K562 (cell line): ENCODE results near the gene ADAMTS1. TPM values are rescaled to one million over a fixed set of nuclear protein-coding genes. Genes with fewer than 3 reads are reported as not detected.

Experiments
- ATAC-seq: fragments of 200-7000 bp; cut with Tn5 transposase; 3 replicates; pipeline ENCODE4 v1.9.1; 2020; ENCODE audit warnings: moderate library complexity
- BruUV-seq: library from RNA; stranded (reverse); fragments of 400-500 nt; replicated peaks from 2 replicates; lab custom pipeline; 2021; lab: Mats Ljungman, UMichigan
- CTCF ChIA-PET: fragments of 300-600 bp; formaldehyde crosslinking; extraction: SDS; loops from one replicate; lab custom pipeline; 2021; ENCODE audit warnings: low intra/inter-chr PET ratio; lab: Yijun Ruan, JAX
- POLR2A ChIA-PET: fragments of 300-600, 350-650 bp; sonication (Branson Sonifier 250); formaldehyde crosslinking; extraction: SDS; loops from one replicate; lab custom pipeline; 2021; ENCODE audit warnings: antibody characterized with exemption, inconsistent platforms; lab: Yijun Ruan, JAX
- DNase-seq, 4 experiments: peaks; one replicate each; pipeline versions ENCODE4 v3.0.0 to v3.0.0-alpha.2; 2011 to 2018; ENCODE audit warnings: low spot score in 3 of 4, mixed read lengths in 3 of 4; ENCODE audit errors: extremely low read depth in 1 of 4
- FAIRE-seq: peaks from 2 replicates; lab custom pipeline; 2011; peaks lifted over from hg19 to GRCh38; lab: Jason Lieb, UNC
- H2AFZ ChIP-seq: 2 replicates; pipeline ENCODE4 v1.6.0; 2011; ENCODE audit warnings: low read depth, low read length, control low read depth, inconsistent platforms
- H3K27ac ChIP-seq: fragments of 200-600 bp; 3 replicates; pipeline ENCODE4 v1.8.0; 2011; ENCODE audit warnings: low read depth, mild to moderate bottlenecking, control low read depth, inconsistent platforms, low read length, moderate library complexity, mixed read lengths; ENCODE audit errors: extremely low read depth
- H3K27me3 ChIP-seq, 2 experiments: fragments of 300-600 bp in 1 of 2; 2 replicates in 1 of 2; 3 replicates in 1 of 2; pipeline versions ENCODE4 v1.6.0 to v1.8.0; 2011; ENCODE audit warnings: inconsistent platforms in 2 of 2, low read length in 2 of 2, mild to moderate bottlenecking in 1 of 2, mixed read lengths in 1 of 2, moderate library complexity in 1 of 2; ENCODE audit not compliant: control insufficient read depth in 2 of 2, insufficient read depth in 2 of 2
- H3K36me3 ChIP-seq: fragments of 300-600 bp; 3 replicates; pipeline ENCODE4 v1.8.0; 2011; ENCODE audit warnings: mild to moderate bottlenecking, low read length, inconsistent platforms; ENCODE audit not compliant: control insufficient read depth, insufficient read depth
- H3K4me1 ChIP-seq, 2 experiments: fragments of 200-600 bp in 1 of 2; replicated peaks in 1 of 2; 2 replicates in 1 of 2; 3 replicates in 1 of 2; pipeline versions ENCODE4 v1.5.1 to v1.8.0; 2011; ENCODE audit warnings: inconsistent platforms in 2 of 2, low read length in 2 of 2, mild to moderate bottlenecking in 1 of 2, mixed read lengths in 1 of 2, moderate library complexity in 1 of 2; ENCODE audit not compliant: control insufficient read depth in 2 of 2, insufficient read depth in 2 of 2
- H3K4me2 ChIP-seq: 2 replicates; pipeline ENCODE4 v1.6.1; 2011; ENCODE audit warnings: low read length, control low read depth, inconsistent platforms, mixed read lengths; ENCODE audit not compliant: insufficient read depth
- H3K4me3 ChIP-seq: fragments of 200-600 bp; sonication (generic), shearing (Covaris generic); 2 replicates; pipeline ENCODE4 v1.5.1; 2016; ENCODE audit warnings: control low read depth, inconsistent platforms
- H3K79me2 ChIP-seq: fragments of 200-600 bp; 3 replicates; pipeline ENCODE4 v1.8.0; 2011; ENCODE audit warnings: low read length, inconsistent platforms; ENCODE audit not compliant: control insufficient read depth, insufficient read depth
- H3K9ac ChIP-seq, 2 experiments: 2 replicates each; pipeline versions ENCODE4 v1.6.0 to v1.6.1; 2011; ENCODE audit warnings: low read depth in 2 of 2, low read length in 2 of 2, control low read depth in 1 of 2, inconsistent platforms in 1 of 2, mild to moderate bottlenecking in 1 of 2, mixed read lengths in 1 of 2; ENCODE audit not compliant: insufficient read depth in 1 of 2
- H3K9me1 ChIP-seq: one replicate; pipeline ENCODE4 v1.6.0; 2011; ENCODE audit warnings: inconsistent platforms, mild to moderate bottlenecking, low read length, moderate library complexity; ENCODE audit not compliant: control insufficient read depth, insufficient read depth
- H3K9me3 ChIP-seq: replicated peaks from 2 replicates; pipeline ENCODE4 v1.5.1; 2011; ENCODE audit warnings: low read depth, low read length, inconsistent platforms; ENCODE audit not compliant: control insufficient read depth, insufficient read depth
- H4K20me1 ChIP-seq: replicated peaks from 2 replicates; pipeline ENCODE4 v1.6.1; 2011; ENCODE audit warnings: low read length, inconsistent platforms, mixed read lengths; ENCODE audit not compliant: control insufficient read depth, insufficient read depth
- CREB1 ChIP-seq, 2 experiments: sonication (generic) in 1 of 2; formaldehyde crosslinking in 1 of 2; IDR thresholded peaks; 2 replicates each; pipeline versions ENCODE4 v1.6.1 to v1.8.0; 2012 to 2022; ENCODE audit warnings: inconsistent platforms in 1 of 2, mild to moderate bottlenecking in 1 of 2, missing genetic modification reagents in 1 of 2, moderate library complexity in 1 of 2
- CREBBP ChIP-seq: IDR thresholded peaks from one replicate; pipeline ENCODE4 v1.6.1; 2012; ENCODE audit warnings: low read depth, mild to moderate bottlenecking, control low read depth, inconsistent platforms, low read length
- DACH1 ChIP-seq: fragments of 450-650 bp; IDR thresholded peaks from 2 replicates; pipeline ENCODE4 v1.6.1; 2018; ENCODE audit not compliant: partially characterized antibody
- KAT2B ChIP-seq: IDR thresholded peaks from one replicate; pipeline ENCODE4 v1.6.1; 2012; ENCODE audit warnings: low read depth, mild to moderate bottlenecking, control low read depth, inconsistent platforms, low read length, moderate library complexity
- MED1 ChIP-seq: sonication (generic); formaldehyde crosslinking; IDR thresholded peaks from 2 replicates; pipeline ENCODE4 v1.8.1; 2023; ENCODE audit warnings: missing genetic modification reagents, borderline replicate concordance
- MYNN ChIP-seq, 2 experiments: sonication (generic); formaldehyde crosslinking in 1 of 2; IDR thresholded peaks; 2 replicates each; pipeline versions ENCODE4 v1.5.0 to v1.6.1; 2016 to 2020; ENCODE audit warnings: antibody characterized with exemption in 1 of 2, missing genetic modification reagents in 1 of 2
- RBM14 ChIP-seq: fragments of 200-400 bp; formaldehyde crosslinking; IDR thresholded peaks from 2 replicates; pipeline ENCODE4 v1.6.1; 2018; ENCODE audit warnings: low read depth, mild to moderate bottlenecking, low read length, moderate library complexity, borderline replicate concordance; ENCODE audit not compliant: insufficient read depth
- WGBS: fragments of 100-300 bp; shearing (Covaris generic); methylation state at CpG from one replicate; pipeline ENCODE4 v1.1.6; 2016; ENCODE audit warnings: low coverage, mixed read lengths; ENCODE audit not compliant: insufficient coverage; ENCODE audit errors: missing lambda C conversion rate; 5-methylcytosine and 5-hydroxymethylcytosine counted together
- in situ Hi-C: fragments of 300-500 bp; cut with MboI; formaldehyde crosslinking; loops from 4 replicates; pipeline ENCODE4 v1.15.0; 2018; ENCODE audit warnings: inconsistent platforms, mixed read lengths
- intact Hi-C: fragments of 100-400 bp; cut with micrococcal nuclease; formaldehyde crosslinking; loops from 2 replicates; pipeline ENCODE4 v1.14.2; 2022
- polyA plus RNA-seq, 8 experiments: library from polyadenylated mRNA; depleted of rRNA in 4 of 8; stranded (reverse) in 5 of 8; unstranded in 3 of 8; fragments of >200 nt; fragmentation: Nextera tagmentation in 2 of 8; fragmentation: Illumina TruSeq in 1 of 8; extraction: Ambion mirVana in 2 of 8; extraction: Trizol in 1 of 8; gene quantifications; 2 replicates each; pipeline versions ENCODE4 v1.2.1 to v1.2.3, GENCODE V29; 2011 to 2014; ENCODE audit warnings: inconsistent platforms in 1 of 8, missing spikeins in 1 of 8
- total RNA-seq, 7 experiments: library from RNA; depleted of rRNA in 6 of 7; stranded (reverse); fragments of >200 nt in 6 of 7; fragmentation: Illumina TruSeq in 2 of 7; extraction: Trizol in 2 of 7; gene quantifications; 2 replicates each; pipeline versions ENCODE4 v1.2.1 to v1.2.3, GENCODE V29; 2011 to 2021; ENCODE audit warnings: low replicate concordance in 1 of 7
- TF ChIP-seq, protein P1 (sequence below): fragments of 150-350 bp; conservative IDR thresholded peaks from 2 replicates; pipeline ENCODE4 v1.6.1; 2014; ENCODE audit warnings: low read length
- TF ChIP-seq, protein P2 (sequence below): fragments of 250-450 bp; sonication (Bioruptor Pico); IDR thresholded peaks from 2 replicates; pipeline ENCODE4 v1.5.0; 2021
- TF ChIP-seq, protein P3 (sequence below): IDR thresholded peaks from 2 replicates; pipeline ENCODE4 v1.6.1; 2011; ENCODE audit warnings: borderline replicate concordance, low read depth, mild to moderate bottlenecking, moderate library complexity, low read length; ENCODE audit not compliant: insufficient read depth, poor library complexity, severe bottlenecking
- TF ChIP-seq, protein P4 (sequence below): fragments of 250-450 bp; sonication (Bioruptor Pico); IDR thresholded peaks from 2 replicates; pipeline ENCODE4 v1.8.0; 2022; ENCODE audit warnings: moderate library complexity, mild to moderate bottlenecking, inconsistent platforms
- TF ChIP-seq, protein P5 (sequence below): fragments of 250-450 bp; sonication (Bioruptor Pico); IDR thresholded peaks from 2 replicates; pipeline ENCODE4 v1.5.1; 2021; ENCODE audit warnings: mild to moderate bottlenecking

Gene ADAMTS1
- total and polyA plus RNA-seq, 9 of the 15 experiments (the other 6 are each of a cell fraction or from before 2014, with no cell fraction given) = 0.01 to 0.58 TPM; not detected in 7

DNA sequence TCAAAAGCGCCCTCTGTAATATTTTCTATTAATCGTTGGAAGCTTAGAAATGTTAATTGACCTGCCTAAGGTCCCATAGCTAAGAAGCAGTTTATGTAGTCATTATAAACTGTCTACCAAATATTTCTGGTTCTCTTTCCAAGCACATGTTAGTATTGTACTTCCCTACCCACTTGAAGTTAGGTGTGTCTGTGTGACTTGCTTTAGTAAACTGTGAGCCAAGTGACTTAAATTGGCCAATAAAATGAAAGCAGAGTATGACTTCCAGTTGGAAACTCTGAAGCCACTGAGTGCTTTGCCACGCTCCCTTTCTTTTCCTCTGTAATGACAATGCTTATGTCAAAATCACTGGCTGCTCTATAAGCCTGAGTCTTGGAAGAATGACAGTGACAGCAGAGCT lies 20.6 kb upstream of the ADAMTS1 start:
- Histone ChIP-seq H3K36me3 (no peaks in the 10 kb centered on the region), H4K20me1 (no peaks in the 10 kb centered on the region), H3K4me1 (no peaks in the 10 kb centered on the region), H3K9me3 (no peaks in the 10 kb centered on the region), H3K4me3 (no peak overlapping the region), H3K79me2 (no peaks in the 10 kb centered on the region), H2AFZ (no peak overlapping the region), H3K4me2 (no peak overlapping the region), H3K27me3 (no peaks in the 10 kb centered on the region), H3K9ac (no peak overlapping the region), H3K27ac (no peak overlapping the region), H3K9me1 (no peaks in the 10 kb centered on the region)
- no peak for FAIRE-seq
- no peak for DNase-seq
- CTCF ChIA-PET = no interaction called here
- no TSS peak for BruUV-seq
- POLR2A ChIA-PET = no interaction called here
- in situ Hi-C loops (no loop called here), intact Hi-C loops (no loop called here)
- WGBS = 0% methylated on average over 3 of the region's 3 CpGs
- ATAC-seq = no peak
- no peak for TF ChIP-seq CREB1 (IDR thresholded peaks at IDR 0.05)
- TF ChIP-seq CREB1 (CRISPR knock-in tag; IDR thresholded peaks at IDR 0.05) = no peak
- TF ChIP-seq, protein P1, sequence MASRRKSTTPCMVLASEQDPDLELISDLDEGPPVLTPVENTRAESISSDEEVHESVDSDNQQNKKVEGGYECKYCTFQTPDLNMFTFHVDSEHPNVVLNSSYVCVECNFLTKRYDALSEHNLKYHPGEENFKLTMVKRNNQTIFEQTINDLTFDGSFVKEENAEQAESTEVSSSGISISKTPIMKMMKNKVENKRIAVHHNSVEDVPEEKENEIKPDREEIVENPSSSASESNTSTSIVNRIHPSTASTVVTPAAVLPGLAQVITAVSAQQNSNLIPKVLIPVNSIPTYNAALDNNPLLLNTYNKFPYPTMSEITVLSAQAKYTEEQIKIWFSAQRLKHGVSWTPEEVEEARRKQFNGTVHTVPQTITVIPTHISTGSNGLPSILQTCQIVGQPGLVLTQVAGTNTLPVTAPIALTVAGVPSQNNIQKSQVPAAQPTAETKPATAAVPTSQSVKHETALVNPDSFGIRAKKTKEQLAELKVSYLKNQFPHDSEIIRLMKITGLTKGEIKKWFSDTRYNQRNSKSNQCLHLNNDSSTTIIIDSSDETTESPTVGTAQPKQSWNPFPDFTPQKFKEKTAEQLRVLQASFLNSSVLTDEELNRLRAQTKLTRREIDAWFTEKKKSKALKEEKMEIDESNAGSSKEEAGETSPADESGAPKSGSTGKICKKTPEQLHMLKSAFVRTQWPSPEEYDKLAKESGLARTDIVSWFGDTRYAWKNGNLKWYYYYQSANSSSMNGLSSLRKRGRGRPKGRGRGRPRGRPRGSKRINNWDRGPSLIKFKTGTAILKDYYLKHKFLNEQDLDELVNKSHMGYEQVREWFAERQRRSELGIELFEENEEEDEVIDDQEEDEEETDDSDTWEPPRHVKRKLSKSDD = no peak
- TF ChIP-seq, protein P2, sequence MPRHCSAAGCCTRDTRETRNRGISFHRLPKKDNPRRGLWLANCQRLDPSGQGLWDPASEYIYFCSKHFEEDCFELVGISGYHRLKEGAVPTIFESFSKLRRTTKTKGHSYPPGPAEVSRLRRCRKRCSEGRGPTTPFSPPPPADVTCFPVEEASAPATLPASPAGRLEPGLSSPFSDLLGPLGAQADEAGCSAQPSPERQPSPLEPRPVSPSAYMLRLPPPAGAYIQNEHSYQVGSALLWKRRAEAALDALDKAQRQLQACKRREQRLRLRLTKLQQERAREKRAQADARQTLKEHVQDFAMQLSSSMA (CRISPR knock-in tag) = no peak
- TF ChIP-seq, protein P3, sequence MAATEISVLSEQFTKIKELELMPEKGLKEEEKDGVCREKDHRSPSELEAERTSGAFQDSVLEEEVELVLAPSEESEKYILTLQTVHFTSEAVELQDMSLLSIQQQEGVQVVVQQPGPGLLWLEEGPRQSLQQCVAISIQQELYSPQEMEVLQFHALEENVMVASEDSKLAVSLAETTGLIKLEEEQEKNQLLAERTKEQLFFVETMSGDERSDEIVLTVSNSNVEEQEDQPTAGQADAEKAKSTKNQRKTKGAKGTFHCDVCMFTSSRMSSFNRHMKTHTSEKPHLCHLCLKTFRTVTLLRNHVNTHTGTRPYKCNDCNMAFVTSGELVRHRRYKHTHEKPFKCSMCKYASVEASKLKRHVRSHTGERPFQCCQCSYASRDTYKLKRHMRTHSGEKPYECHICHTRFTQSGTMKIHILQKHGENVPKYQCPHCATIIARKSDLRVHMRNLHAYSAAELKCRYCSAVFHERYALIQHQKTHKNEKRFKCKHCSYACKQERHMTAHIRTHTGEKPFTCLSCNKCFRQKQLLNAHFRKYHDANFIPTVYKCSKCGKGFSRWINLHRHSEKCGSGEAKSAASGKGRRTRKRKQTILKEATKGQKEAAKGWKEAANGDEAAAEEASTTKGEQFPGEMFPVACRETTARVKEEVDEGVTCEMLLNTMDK = no peak
- TF ChIP-seq, protein P4, sequence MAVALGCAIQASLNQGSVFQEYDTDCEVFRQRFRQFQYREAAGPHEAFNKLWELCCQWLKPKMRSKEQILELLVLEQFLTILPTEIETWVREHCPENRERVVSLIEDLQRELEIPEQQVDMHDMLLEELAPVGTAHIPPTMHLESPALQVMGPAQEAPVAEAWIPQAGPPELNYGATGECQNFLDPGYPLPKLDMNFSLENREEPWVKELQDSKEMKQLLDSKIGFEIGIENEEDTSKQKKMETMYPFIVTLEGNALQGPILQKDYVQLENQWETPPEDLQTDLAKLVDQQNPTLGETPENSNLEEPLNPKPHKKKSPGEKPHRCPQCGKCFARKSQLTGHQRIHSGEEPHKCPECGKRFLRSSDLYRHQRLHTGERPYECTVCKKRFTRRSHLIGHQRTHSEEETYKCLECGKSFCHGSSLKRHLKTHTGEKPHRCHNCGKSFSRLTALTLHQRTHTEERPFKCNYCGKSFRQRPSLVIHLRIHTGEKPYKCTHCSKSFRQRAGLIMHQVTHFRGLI = no peak
- no peak for TF ChIP-seq DACH1
- no peak for TF ChIP-seq KAT2B
- TF ChIP-seq CREBBP = no peak
- TF ChIP-seq, protein P5, sequence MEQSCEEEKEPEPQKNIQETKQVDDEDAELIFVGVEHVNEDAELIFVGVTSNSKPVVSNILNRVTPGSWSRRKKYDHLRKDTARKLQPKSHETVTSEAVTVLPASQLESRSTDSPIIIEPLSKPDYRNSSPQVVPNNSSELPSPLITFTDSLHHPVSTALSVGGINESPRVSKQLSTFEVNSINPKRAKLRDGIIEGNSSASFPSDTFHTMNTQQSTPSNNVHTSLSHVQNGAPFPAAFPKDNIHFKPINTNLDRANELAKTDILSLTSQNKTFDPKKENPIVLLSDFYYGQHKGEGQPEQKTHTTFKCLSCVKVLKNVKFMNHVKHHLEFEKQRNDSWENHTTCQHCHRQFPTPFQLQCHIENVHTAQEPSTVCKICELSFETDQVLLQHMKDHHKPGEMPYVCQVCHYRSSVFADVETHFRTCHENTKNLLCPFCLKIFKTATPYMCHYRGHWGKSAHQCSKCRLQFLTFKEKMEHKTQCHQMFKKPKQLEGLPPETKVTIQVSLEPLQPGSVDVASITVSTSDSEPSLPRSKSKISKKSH (CRISPR knock-in tag) = no peak
- no peak for TF ChIP-seq MED1
- no peak for TF ChIP-seq MYNN (IDR thresholded peaks at IDR 0.05)
- TF ChIP-seq MYNN (CRISPR knock-in tag; IDR thresholded peaks at IDR 0.05) = no peak
- TF ChIP-seq RBM14 = no peak
